Right renal pelvis (tissue), 4 donors: Measurements from ENCODE around the gene LMCD1. TPM values are rescaled to one million over a fixed set of nuclear protein-coding genes. Genes with fewer than 3 reads are reported as not detected.

ENCODE experiments used
- DNase-seq, 4 donors: peaks; one replicate each; pipeline ENCODE4 v3.0.0-alpha.2; 2013; ENCODE audit warnings: low read depth in 4 of 4, low spot score in 3 of 4, missing footprints in 1 of 4
- polyA plus RNA-seq, 4 donors: library from polyadenylated mRNA; unstranded; fragments of 120-200 nt; gene quantifications; one replicate each; pipeline ENCODE4 v1.2.1, GENCODE V29; 2013; ENCODE audit not compliant: insufficient read length in 4 of 4

The LMCD1 gene
- polyA plus RNA-seq, 4 donors: 30.1 to 35.0 (median 31.9) TPM

GRCh38 chr3:8482960-8483665 is 18.5 kb upstream of the LMCD1 start:
- DNase-seq: no peak

GRCh38 chr3:8484409-8485140 is 17.0 kb upstream of the LMCD1 start:
- DNase-seq: no peak

- DNase-seq: no peak
Measured at GRCh38 chr3:8485141-8485870, 16.3 kb upstream of the LMCD1 start.

GRCh38 chr3:8485943-8486342 is 15.7 kb upstream of the LMCD1 start:
- no peak for DNase-seq

GRCh38 chr3:8486434-8486833 is 15.2 kb upstream of the LMCD1 start:
- no peak for DNase-seq

GRCh38 chr3:8486936-8487335 is 14.7 kb upstream of the LMCD1 start:
- no peak for DNase-seq

GRCh38 chr3:8488411-8488810 is 13.2 kb upstream of the LMCD1 start:
- no peak for DNase-seq

- no peak for DNase-seq
Measured at GRCh38 chr3:8488877-8489276, 12.7 kb upstream of the LMCD1 start.

GRCh38 chr3:8489278-8489792 is 12.3 kb upstream of the LMCD1 start:
- no peak for DNase-seq

- no peak for DNase-seq
Measured at GRCh38 chr3:8490079-8490552, 11.5 kb upstream of the LMCD1 start.

- DNase-seq: no peak
Measured at GRCh38 chr3:8491271-8492144, 10.1 kb upstream of the LMCD1 start.

GRCh38 chr3:8492744-8493511 is 8.7 kb upstream of the LMCD1 start:
- no peak for DNase-seq

GRCh38 chr3:8493744-8494143 is 7.9 kb upstream of the LMCD1 start:
- no peak for DNase-seq

- no peak for DNase-seq
Measured at GRCh38 chr3:8494327-8494726, 7.3 kb upstream of the LMCD1 start.

GRCh38 chr3:8497582-8497981 is 4.0 kb upstream of the LMCD1 start:
- DNase-seq: no peak

GRCh38 chr3:8499181-8499611 is 2.4 kb upstream of the LMCD1 start:
- DNase-seq: no peak

- DNase-seq: no peak
Measured at GRCh38 chr3:8500319-8500988, 1.2 kb upstream of the LMCD1 start.

GRCh38 chr3:8500989-8501370 is 643 bp upstream of the LMCD1 start:
- no peak for DNase-seq

GRCh38 chr3:8503461-8503860 is 1.8 kb downstream of the LMCD1 start:
- no peak for DNase-seq
